Loucy (cell line): ENCODE data around the gene FEM1B.

Experiments
- CTCF ChIP-seq: fragments of 200-600 bp; sonication (generic); conservative IDR thresholded peaks from 2 replicates; pipeline ENCODE4 v1.5.1; 2014; ENCODE audit warnings: mild to moderate bottlenecking, antibody characterized with exemption, low read length
- EZH2phosphoT487 ChIP-seq: fragments of 200-600 bp; IDR thresholded peaks from 2 replicates; pipeline ENCODE4 v1.6.1; 2018; ENCODE audit warnings: antibody characterized with exemption, mild to moderate bottlenecking, moderate library complexity, borderline replicate concordance

DNA sequence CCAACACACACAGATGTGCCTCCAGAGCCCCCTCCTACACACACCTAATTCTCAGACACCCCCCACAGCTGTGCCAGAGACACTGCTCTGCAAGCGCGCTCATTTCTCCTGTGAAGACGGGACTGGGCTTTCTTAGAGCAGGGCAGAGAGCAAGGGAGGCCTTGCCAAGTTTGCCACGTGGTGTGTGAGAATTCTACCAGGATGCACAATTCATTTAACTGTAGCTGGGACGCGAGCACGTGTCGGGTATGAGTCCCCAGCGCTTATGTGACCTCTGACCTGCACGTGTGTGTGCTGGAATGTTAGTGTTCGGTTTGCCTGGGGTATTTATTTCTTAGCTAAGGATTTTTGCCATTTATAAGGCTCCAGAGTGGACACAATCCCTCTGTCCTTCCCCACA is 37.0 kb downstream of the FEM1B start:
- TF ChIP-seq EZH2phosphoT487 (no peak), CTCF (no peak)
